Uterus (tissue), 4 donors: Measurements from ENCODE around the gene CASKIN1. TPM values are rescaled to one million over a fixed set of nuclear protein-coding genes. Genes with fewer than 3 reads are reported as not detected.

ENCODE experiments used
- DNase-seq, 2 donors: peaks; one replicate each; pipeline ENCODE4 v3.0.0-alpha.2; 2019 to 2020
- H3K27ac ChIP-seq, 2 donors: fragments of 200-600 bp; sonication (generic); 1 replicate in 1 of 2; 2 replicates in 1 of 2; pipeline ENCODE4 v1.5.1; 2016 to 2018
- H3K27me3 ChIP-seq, 2 donors: fragments of 200-600 bp; sonication (generic); one replicate each; pipeline ENCODE4 v1.5.1; 2018 to 2019; ENCODE audit warnings: control low read depth in 1 of 2
- H3K36me3 ChIP-seq, 2 donors: fragments of 200-600 bp; sonication (generic); one replicate each; pipeline ENCODE4 v1.5.1; 2019; ENCODE audit warnings: control low read depth in 1 of 2
- H3K4me1 ChIP-seq, 2 donors: fragments of 200-600 bp; sonication (generic); one replicate each; pipeline ENCODE4 v1.5.1; 2018 to 2019; ENCODE audit warnings: control low read depth in 1 of 2
- H3K4me3 ChIP-seq, 2 donors: fragments of 200-600 bp; sonication (generic); 1 replicate in 1 of 2; 2 replicates in 1 of 2; pipeline ENCODE4 v1.5.1; 2018 to 2019; ENCODE audit warnings: mild to moderate bottlenecking in 1 of 2
- H3K9me3 ChIP-seq, 2 donors: fragments of 200-600 bp; sonication (generic); one replicate each; pipeline ENCODE4 v1.5.1; 2019; ENCODE audit warnings: control low read depth in 1 of 2
- POLR2A ChIP-seq, 2 donors: fragments of 450-650 bp; IDR thresholded peaks; one replicate each; pipeline ENCODE4 v1.6.1; 2016; ENCODE audit warnings: antibody characterized with exemption in 2 of 2, mild to moderate bottlenecking in 1 of 2, moderate library complexity in 1 of 2
- intact Hi-C: fragments of 100-400 bp; cut with DNase I; formaldehyde crosslinking; loops from one replicate; pipeline ENCODE4 v1.15.1; 2023; ENCODE audit warnings: low total_unique reads
- total RNA-seq, 4 donors: library from RNA; depleted of rRNA in 3 of 4; stranded (reverse); fragments of >200 nt in 3 of 4; gene quantifications; one replicate each; pipeline versions ENCODE4 v1.1.0 to v1.2.4, GENCODE V29; 2014 to 2023
- TF ChIP-seq, protein P1 (sequence below), 4 experiments: fragments of 200-600 bp in 2 of 4; fragments of 450-650 bp in 2 of 4; sonication (generic) in 2 of 4; IDR thresholded peaks; one replicate each; pipeline ENCODE4 v1.5.1; 2016 to 2019; ENCODE audit warnings: antibody characterized with exemption in 4 of 4, mild to moderate bottlenecking in 2 of 4, moderate library complexity in 1 of 4
- donor health status: DM: yes; HTN: yes; CAD: no.

The CASKIN1 gene
- total RNA-seq, 4 donors from 2014 or later: 0.40 to 2.7 TPM; not detected in 2

DNA sequence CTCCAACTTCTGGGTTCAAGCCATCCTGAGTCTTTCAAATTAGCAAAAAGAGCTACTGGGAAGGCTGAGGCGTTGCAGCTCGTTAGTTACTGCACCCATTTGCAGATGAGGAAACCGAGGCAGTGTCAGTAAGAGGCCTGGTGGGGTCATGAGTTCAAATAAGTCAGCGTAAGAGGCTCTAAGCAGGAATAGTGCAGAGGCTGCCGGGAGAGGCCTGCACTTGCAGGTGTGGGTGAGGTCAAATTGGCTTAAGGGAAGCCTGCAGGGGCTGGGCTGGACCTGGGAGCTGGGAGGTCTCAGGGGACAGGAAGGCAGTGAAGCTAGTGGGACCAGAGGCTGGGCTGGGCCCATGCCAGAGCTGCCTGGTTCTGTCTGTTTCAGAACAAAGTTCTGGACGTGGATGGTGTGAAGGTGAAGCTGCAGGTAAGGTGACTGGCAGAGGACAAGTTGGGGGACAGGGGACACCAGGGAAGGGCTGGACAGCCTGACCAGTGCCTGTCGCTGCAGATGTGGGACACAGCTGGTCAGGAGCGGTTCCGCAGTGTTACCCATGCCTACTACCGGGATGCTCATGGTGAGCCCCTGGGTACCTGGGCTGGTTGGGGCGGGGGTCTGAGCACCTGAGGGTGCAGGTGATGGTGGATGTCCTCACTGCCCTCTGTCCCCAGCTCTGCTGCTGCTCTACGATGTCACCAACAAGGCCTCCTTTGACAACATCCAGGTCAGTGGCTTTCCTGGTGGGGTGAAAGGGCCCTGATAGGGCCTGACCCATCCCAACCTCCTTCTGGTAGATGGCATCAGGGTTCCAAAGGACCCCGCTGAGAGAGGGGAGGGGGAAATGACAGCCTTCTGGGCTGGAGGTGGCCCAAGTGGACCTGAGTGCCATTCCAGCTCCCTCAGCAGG, 45.0 kb downstream of the CASKIN1 start:
- Histone ChIP-seq H3K27ac (no peak overlapping the region), H3K4me3 (no peak overlapping the region), H3K4me1 (peaks cover 4 to 34% of the 10 kb centered on the region in 2 donors), H3K27me3 (no peaks in the 10 kb centered on the region), H3K36me3 (no peaks in the 10 kb centered on the region), H3K9me3 (no peaks in the 10 kb centered on the region)
- TF ChIP-seq POLR2A (IDR thresholded peaks at IDR 0.05): no peak
- TF ChIP-seq, protein P1, sequence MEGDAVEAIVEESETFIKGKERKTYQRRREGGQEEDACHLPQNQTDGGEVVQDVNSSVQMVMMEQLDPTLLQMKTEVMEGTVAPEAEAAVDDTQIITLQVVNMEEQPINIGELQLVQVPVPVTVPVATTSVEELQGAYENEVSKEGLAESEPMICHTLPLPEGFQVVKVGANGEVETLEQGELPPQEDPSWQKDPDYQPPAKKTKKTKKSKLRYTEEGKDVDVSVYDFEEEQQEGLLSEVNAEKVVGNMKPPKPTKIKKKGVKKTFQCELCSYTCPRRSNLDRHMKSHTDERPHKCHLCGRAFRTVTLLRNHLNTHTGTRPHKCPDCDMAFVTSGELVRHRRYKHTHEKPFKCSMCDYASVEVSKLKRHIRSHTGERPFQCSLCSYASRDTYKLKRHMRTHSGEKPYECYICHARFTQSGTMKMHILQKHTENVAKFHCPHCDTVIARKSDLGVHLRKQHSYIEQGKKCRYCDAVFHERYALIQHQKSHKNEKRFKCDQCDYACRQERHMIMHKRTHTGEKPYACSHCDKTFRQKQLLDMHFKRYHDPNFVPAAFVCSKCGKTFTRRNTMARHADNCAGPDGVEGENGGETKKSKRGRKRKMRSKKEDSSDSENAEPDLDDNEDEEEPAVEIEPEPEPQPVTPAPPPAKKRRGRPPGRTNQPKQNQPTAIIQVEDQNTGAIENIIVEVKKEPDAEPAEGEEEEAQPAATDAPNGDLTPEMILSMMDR (IDR thresholded peaks at IDR 0.05): no peak
- intact Hi-C loops: loop anchor here (10.0 kb wide), 2 partner anchors 47 to 63 kb away; partner anchors contain the start of genes BRICD5 and PGP
- DNase-seq: no peak

DNA sequence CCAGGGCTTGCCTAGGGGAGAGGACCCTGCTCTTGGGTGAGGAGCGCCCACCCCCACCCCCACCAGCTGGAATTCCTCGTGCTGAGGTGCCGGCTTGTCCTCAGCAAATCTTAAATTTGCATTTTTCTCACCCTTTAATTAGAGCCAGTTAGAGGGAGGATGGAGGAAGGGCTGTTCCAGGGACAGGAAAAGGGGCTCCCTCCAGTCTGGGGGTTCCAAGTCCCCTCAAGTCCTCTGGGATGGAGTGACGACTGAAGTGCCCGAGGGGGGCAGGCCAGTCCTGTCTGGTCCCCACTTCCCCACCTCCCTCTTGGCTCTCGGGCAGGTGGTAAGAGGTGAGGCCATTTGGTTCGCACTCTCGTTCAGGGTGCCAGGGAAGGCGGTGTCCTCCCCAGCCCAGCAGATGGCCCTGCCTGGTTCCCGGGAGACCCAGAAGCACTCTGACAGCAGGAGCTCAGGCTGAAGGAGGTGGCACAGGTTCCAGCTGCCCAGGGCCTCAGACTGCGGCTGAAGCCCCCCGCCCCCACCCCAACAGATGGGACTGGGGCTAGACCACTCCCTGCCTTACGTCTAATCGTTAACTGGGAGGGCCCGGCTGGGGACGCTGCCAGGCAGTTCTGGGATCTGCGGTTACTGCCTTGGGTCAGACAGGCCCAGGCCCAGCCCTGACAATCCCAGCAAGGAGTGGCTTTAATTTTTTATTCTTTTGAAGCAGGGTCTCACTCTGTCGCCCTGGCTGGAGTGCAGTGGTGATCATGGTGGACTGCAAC, 45.8 kb downstream of the CASKIN1 start:
- Histone ChIP-seq H3K4me3 (no peak overlapping the region), H3K27me3 (no peaks in the 10 kb centered on the region), H3K36me3 (no peaks in the 10 kb centered on the region), H3K9me3 (no peaks in the 10 kb centered on the region), H3K27ac (no peak overlapping the region), H3K4me1 (peaks cover 4 to 34% of the 10 kb centered on the region in 2 donors)
- TF ChIP-seq, protein P1 (IDR thresholded peaks at IDR 0.05): no peak
- DNase-seq: no peak
- intact Hi-C loops: loop anchor here (10.0 kb wide), 2 partner anchors 46 to 64 kb away; partner anchors contain the start of genes BRICD5 and PGP

DNA sequence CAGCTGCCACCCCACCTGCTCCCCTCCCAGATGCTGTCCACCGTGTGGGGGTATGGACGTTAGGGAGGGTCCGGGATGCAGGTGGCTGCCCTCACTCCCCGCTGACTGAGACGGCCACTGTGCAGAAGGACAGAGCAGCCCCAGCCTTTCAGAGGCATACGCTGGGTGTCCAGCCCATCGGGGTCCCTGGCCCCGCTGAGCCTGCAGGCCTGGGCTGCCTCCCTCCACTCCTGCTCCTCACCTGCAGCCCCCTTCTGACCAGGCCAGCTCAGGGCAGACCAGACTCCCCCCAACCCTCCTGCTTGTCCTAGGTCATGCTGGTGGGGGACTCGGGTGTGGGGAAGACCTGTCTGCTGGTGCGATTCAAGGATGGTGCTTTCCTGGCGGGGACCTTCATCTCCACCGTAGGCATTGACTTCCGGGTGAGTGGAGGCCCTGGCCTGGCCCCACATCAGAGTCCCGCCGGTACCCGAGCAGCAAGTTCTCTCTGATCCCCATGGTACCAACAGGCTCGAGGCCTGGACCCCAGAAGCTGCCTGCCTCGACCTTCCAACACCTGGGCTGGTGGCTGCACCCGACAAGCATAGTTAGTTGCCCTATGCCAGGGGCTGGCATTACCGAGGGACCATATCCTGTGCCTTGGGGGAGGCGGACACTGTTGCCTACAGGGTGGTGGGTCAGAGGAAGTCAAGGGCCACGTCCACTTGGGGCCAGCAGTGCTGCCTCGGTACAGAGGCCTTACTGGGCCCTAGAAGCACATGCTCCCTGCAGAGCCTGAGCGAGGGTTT, 46.6 kb downstream of the CASKIN1 start:
- Histone ChIP-seq H3K4me3 (no peak overlapping the region), H3K36me3 (no peaks in the 10 kb centered on the region), H3K9me3 (no peaks in the 10 kb centered on the region), H3K27me3 (no peaks in the 10 kb centered on the region), H3K27ac (no peak overlapping the region), H3K4me1 (peaks cover 4 to 34% of the 10 kb centered on the region in 2 donors)
- intact Hi-C loops: loop anchor here (10.0 kb wide), 2 partner anchors 45 to 65 kb away; partner anchors contain the start of genes BRICD5 and PGP
- TF ChIP-seq, protein P1 (IDR thresholded peaks at IDR 0.05): no peak
- TF ChIP-seq POLR2A (IDR thresholded peaks at IDR 0.05): no peak
- DNase-seq: no peak

DNA sequence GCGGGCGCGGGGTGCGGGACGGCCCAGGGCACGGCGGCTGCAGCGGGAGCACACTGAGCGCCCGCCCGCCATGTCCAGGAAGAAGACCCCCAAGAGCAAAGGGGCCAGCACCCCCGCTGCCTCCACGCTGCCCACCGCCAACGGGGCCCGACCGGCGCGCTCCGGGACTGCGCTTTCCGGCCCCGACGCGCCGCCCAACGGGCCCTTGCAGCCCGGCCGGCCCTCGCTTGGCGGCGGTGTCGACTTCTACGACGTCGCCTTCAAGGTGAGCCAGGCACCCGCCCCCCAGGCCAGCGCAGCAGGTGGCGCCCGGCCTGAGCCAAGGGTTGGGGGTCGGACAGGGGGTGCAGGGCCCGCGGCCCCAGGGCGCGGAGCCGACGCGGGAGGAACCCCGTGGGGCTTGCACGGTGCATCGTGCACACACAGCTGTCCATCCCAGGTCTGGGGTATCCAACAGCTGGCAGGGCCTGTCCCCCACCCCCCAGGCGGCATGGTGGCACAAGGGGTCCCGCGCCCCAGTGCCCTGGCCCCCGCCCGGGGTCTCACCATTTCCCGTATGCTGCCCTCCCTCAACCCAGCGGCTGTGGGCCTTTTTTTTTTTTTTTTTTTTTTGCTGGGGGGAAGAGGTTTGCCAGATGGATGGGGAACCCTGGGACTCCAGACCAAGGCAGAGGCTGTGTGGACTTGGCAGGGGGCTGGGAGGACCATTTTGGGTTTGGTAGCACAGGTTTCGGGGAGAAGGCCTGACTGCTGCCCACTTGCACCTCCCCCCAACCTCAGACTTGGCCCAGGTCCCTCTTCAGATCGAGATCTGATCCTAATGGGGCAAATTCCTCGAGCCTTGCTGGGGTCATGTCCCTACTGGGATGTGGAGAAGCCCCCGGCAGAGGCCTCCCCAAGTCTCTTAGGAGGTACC, 47.4 kb downstream of the CASKIN1 start:
- no peaks in the 10 kb centered on the region for H3K36me3 ChIP-seq
- intact Hi-C loops: no loop called here
- TF ChIP-seq, protein P1 (IDR thresholded peaks at IDR 0.05): peak in 1 of 4 experiments; percentile 39
- TF ChIP-seq POLR2A (IDR thresholded peaks at IDR 0.05): no peak
- H3K4me3 ChIP-seq: peak overlapping the region in 1 of 2 donors; percentile 28
- H3K27ac ChIP-seq: no peak overlapping the region
- H3K4me1 ChIP-seq: peaks cover 4 to 31% of the 10 kb centered on the region in 2 donors
- no peaks in the 10 kb centered on the region for H3K27me3 ChIP-seq
- DNase-seq: no peak
- no peaks in the 10 kb centered on the region for H3K9me3 ChIP-seq
